IMR-90 (cell line): Measurements from ENCODE around the gene EFHC1. TPM values are rescaled to one million over a fixed set of nuclear protein-coding genes. Genes with fewer than 3 reads are reported as not detected.

ENCODE experiments used
- ATAC-seq: fragments of 200-7000 bp; cut with Tn5 transposase; 2 replicates; pipeline ENCODE4 v1.9.1; 2020; ENCODE audit warnings: low read depth, mild to moderate bottlenecking, moderate library complexity
- BruUV-seq: library from RNA; stranded (reverse); fragments of 400-500 nt; replicated peaks from 2 replicates; lab custom pipeline; 2021; lab: Mats Ljungman, UMichigan
- CTCF ChIA-PET: fragments of 300-600 bp; formaldehyde crosslinking; extraction: SDS; loops from one replicate; lab custom pipeline; 2021; ENCODE audit warnings: antibody characterized with exemption; lab: Yijun Ruan, JAX
- POLR2A ChIA-PET: fragments of 300-600 bp; sonication (Branson Sonifier 250); formaldehyde crosslinking; loops from one replicate; lab custom pipeline; 2022; ENCODE audit warnings: antibody characterized with exemption; ENCODE audit not compliant: unreplicated experiment; lab: Charles Lee
- DNase-seq: peaks from one replicate; pipeline ENCODE4 v3.0.0; 2013
- H2AFZ ChIP-seq: replicated peaks from 2 replicates; pipeline ENCODE3; 2013; ENCODE audit warnings: low read length, mild to moderate bottlenecking; ENCODE audit not compliant: poor library complexity
- H2AK5ac ChIP-seq: 2 replicates; pipeline ENCODE4 v1.6.1; 2013; ENCODE audit warnings: low read depth, low read length, inconsistent platforms
- H2AK9ac ChIP-seq: replicated peaks from 2 replicates; pipeline ENCODE3; 2013; ENCODE audit warnings: mild to moderate bottlenecking, low read depth, low read length, moderate library complexity; ENCODE audit not compliant: poor library complexity
- H2BK120ac ChIP-seq: 2 replicates; pipeline ENCODE4 v1.6.1; 2013; ENCODE audit warnings: low read depth, low read length, inconsistent platforms
- H2BK15ac ChIP-seq: 3 replicates; pipeline ENCODE4 v1.6.1; 2013; ENCODE audit warnings: low read depth, low read length, inconsistent platforms
- H2BK20ac ChIP-seq: 2 replicates; pipeline ENCODE4 v1.6.1; 2013; ENCODE audit warnings: low read depth, mild to moderate bottlenecking, inconsistent platforms, low read length, moderate library complexity
- H2BK5ac ChIP-seq: 2 replicates; pipeline ENCODE4 v1.6.1; 2013; ENCODE audit warnings: mild to moderate bottlenecking, low read depth, low read length, inconsistent platforms; ENCODE audit not compliant: poor library complexity, severe bottlenecking
- H3K14ac ChIP-seq: replicated peaks from 2 replicates; pipeline ENCODE4 v1.6.1; 2013; ENCODE audit warnings: low read depth, low read length, inconsistent platforms
- H3K18ac ChIP-seq: 2 replicates; pipeline ENCODE4 v1.6.1; 2013; ENCODE audit warnings: low read depth, low read length, control low read depth
- H3K23ac ChIP-seq: 2 replicates; pipeline ENCODE4 v1.6.1; 2013; ENCODE audit warnings: low read depth, low read length, inconsistent platforms
- H3K27ac ChIP-seq: 2 replicates; pipeline ENCODE4 v1.5.1; 2013; ENCODE audit warnings: mild to moderate bottlenecking, control low read depth, low read length; ENCODE audit not compliant: insufficient read depth
- H3K27me3 ChIP-seq: 2 replicates; pipeline ENCODE4 v1.6.1; 2013; ENCODE audit warnings: low read length; ENCODE audit not compliant: control insufficient read depth, insufficient read depth
- H3K36me3 ChIP-seq: 2 replicates; pipeline ENCODE4 v1.6.1; 2013; ENCODE audit warnings: low read length, mixed read lengths; ENCODE audit not compliant: control insufficient read depth, insufficient read depth
- H3K4ac ChIP-seq: 2 replicates; pipeline ENCODE4 v1.6.1; 2013; ENCODE audit warnings: low read depth, low read length, inconsistent platforms
- H3K4me1 ChIP-seq: 2 replicates; pipeline ENCODE4 v1.6.1; 2013; ENCODE audit warnings: low read length, mixed read lengths; ENCODE audit not compliant: control insufficient read depth, insufficient read depth
- H3K4me2 ChIP-seq: 2 replicates; pipeline ENCODE4 v1.6.1; 2013; ENCODE audit warnings: low read depth, mild to moderate bottlenecking, control low read depth, low read length, moderate library complexity
- H3K4me3 ChIP-seq: 2 replicates; pipeline ENCODE4 v1.5.1; 2013; ENCODE audit warnings: low read depth, mild to moderate bottlenecking, control low read depth, low read length, moderate library complexity; ENCODE audit not compliant: insufficient read depth
- H3K56ac ChIP-seq: 2 replicates; pipeline ENCODE4 v1.6.1; 2013; ENCODE audit warnings: low read length, inconsistent platforms; ENCODE audit not compliant: insufficient read depth; ENCODE audit errors: extremely low read depth
- H3K79me1 ChIP-seq, 2 experiments: 2 replicates each; pipeline ENCODE4 v1.6.1; 2013; ENCODE audit warnings: low read length in 2 of 2, inconsistent platforms in 1 of 2, low read depth in 1 of 2
- H3K9ac ChIP-seq: 2 replicates; pipeline ENCODE4 v1.6.1; 2013; ENCODE audit warnings: low read depth, low read length, control low read depth
- H3K9me1 ChIP-seq: 2 replicates; pipeline ENCODE4 v1.6.1; 2013; ENCODE audit warnings: low read length, inconsistent platforms; ENCODE audit not compliant: insufficient read depth
- H3K9me3 ChIP-seq: 2 replicates; pipeline ENCODE4 v1.6.1; 2013; ENCODE audit warnings: low read length; ENCODE audit not compliant: control insufficient read depth, insufficient read depth
- H4K20me1 ChIP-seq: 2 replicates; pipeline ENCODE4 v1.6.1; 2013; ENCODE audit warnings: low read length, inconsistent platforms; ENCODE audit not compliant: insufficient read depth
- H4K5ac ChIP-seq: 2 replicates; pipeline ENCODE4 v1.6.1; 2013; ENCODE audit warnings: mild to moderate bottlenecking, low read depth, low read length, control low read depth
- H4K8ac ChIP-seq, 2 experiments: 2 replicates each; pipeline ENCODE4 v1.6.1; 2013; ENCODE audit warnings: low read depth in 2 of 2, low read length in 2 of 2, control low read depth in 1 of 2, inconsistent platforms in 1 of 2
- H4K91ac ChIP-seq: 2 replicates; pipeline ENCODE4 v1.6.1; 2013; ENCODE audit warnings: low read depth, low read length, inconsistent platforms; ENCODE audit not compliant: insufficient read depth
- FOS ChIP-seq: fragments of 150-350 bp; IDR thresholded peaks from 2 replicates; pipeline ENCODE4 v1.6.1; 2016; ENCODE audit warnings: low read depth, low read length
- MAZ ChIP-seq: IDR thresholded peaks from 2 replicates; pipeline ENCODE4 v1.6.1; 2012; ENCODE audit warnings: low read depth, mild to moderate bottlenecking, low read length, improper control_type of control experiment, moderate library complexity, borderline replicate concordance
- NFE2L2 ChIP-seq: fragments of 150-350 bp; IDR thresholded peaks from 2 replicates; pipeline ENCODE4 v1.6.1; 2016; ENCODE audit warnings: low read depth, mild to moderate bottlenecking, low read length
- WGBS, 2 experiments: methylation state at CpG; one replicate each; pipeline versions ENCODE4 v1.1.5 to v1.1.7; 2013; ENCODE audit warnings: missing lambda C conversion rate in 2 of 2; ENCODE audit not compliant: insufficient read length in 1 of 2; ENCODE audit errors: extremely low coverage in 2 of 2; 5-methylcytosine and 5-hydroxymethylcytosine counted together
- dilution Hi-C: fragments of 300-500 bp; cut with HindIII; formaldehyde crosslinking; loops from one replicate; pipeline ENCODE4 v1.14.3; 2018; ENCODE audit warnings: low sequenced_read_pairs; ENCODE audit not compliant: unreplicated experiment
- in situ Hi-C: fragments of 300-500 bp; cut with MboI; formaldehyde crosslinking; loops from 3 replicates; pipeline ENCODE4 v1.14.3; 2019; ENCODE audit warnings: low sequenced_read_pairs, inconsistent platforms, mixed read lengths
- intact Hi-C: fragments of 100-400 bp; cut with micrococcal nuclease; formaldehyde crosslinking; loops from 2 replicates; pipeline ENCODE4 v1.10.0; 2022
- polyA plus RNA-seq, 3 experiments: library from polyadenylated mRNA; depleted of rRNA; stranded (reverse); fragments of >200 nt; gene quantifications; 2 replicates each; pipeline ENCODE4 v1.2.3, GENCODE V29; 2012; ENCODE audit warnings: low replicate concordance in 1 of 3
- total RNA-seq: library from RNA; depleted of rRNA; stranded (reverse); fragments of >200 nt; gene quantifications from 2 replicates; pipeline ENCODE4 v1.2.3, GENCODE V29; 2012

EFHC1 gene
- total and polyA plus RNA-seq, 2 of the 4 experiments (the other 2 are of a cell fraction), result 14.0 to 23.0 TPM

DNA sequence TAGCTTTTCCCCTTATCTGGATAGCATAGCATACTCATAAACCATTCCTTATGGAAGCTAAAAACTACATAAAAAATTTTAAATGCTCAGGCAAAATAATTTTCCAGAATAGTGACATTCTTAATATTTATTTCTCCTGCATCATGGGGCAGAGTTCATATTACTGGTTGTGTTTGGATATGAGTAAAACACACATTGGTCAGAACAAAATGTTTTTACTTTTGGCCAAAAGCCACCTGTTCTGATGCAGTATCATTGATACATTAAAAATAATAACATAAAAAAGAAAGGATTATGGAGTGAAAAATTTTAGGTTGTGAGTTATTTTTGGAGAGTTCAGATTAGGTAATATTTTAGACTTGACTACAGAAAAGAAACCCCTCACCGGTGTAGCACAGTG lies 123.1 kb downstream of the EFHC1 start:
- Histone ChIP-seq H4K5ac (peak overlapping the region; percentile 50; the same call in 1 of the 2 replicates), H3K4me2 (peak overlapping the region; percentile 75; the same call in 1 of the 2 replicates), H4K8ac (peak overlapping the region; percentile 45 to 94; a peak in 3 of 4 replicates), H3K4me3 (no peak overlapping the region), H4K20me1 (peaks cover 23% of the 10 kb centered on the region), H3K4ac (peak overlapping the region; percentile 98; the same call in 1 of the 2 replicates), H3K18ac (peak overlapping the region; percentile 96; the same call in 1 of the 2 replicates), H3K36me3 (peaks cover 8% of the 10 kb centered on the region; the same call in 1 of the 2 replicates), H2AFZ (no peak overlapping the region), H4K91ac (peak overlapping the region; percentile 90), H3K23ac (peak overlapping the region; percentile 97; the same call in 1 of the 2 replicates), H3K9me3 (no peaks in the 10 kb centered on the region), H2AK9ac (no peak overlapping the region), H3K9me1 (peaks cover 53% of the 10 kb centered on the region), H3K14ac (peak overlapping the region; percentile 97), H3K79me1 (peaks cover 33 to 87% of the 10 kb centered on the region in 2 experiments; a peak in 3 of 4 replicates), H2BK5ac (peak overlapping the region; percentile 97), H2BK20ac (peak overlapping the region; percentile 96; the same call in 1 of the 2 replicates), H3K9ac (peak overlapping the region; percentile 48; the same call in 1 of the 2 replicates), H3K56ac (peak overlapping the region; percentile 81; the same call in 1 of the 2 replicates), H2BK120ac (peak overlapping the region; percentile 97), H2AK5ac (no peak overlapping the region), H3K27ac (no peak overlapping the region; the same call in 1 of the 2 replicates), H3K27me3 (no peaks in the 10 kb centered on the region), H2BK15ac (peak overlapping the region; percentile 48; the same call in 1 of the 3 replicates), H3K4me1 (peaks cover 67% of the 10 kb centered on the region)
- BruUV-seq, result no TSS peak
- TF ChIP-seq FOS, result no peak
- TF ChIP-seq MAZ, result no peak
- TF ChIP-seq NFE2L2, result no peak
- in situ Hi-C loops, result no loop called here
- dilution Hi-C loops, result no loop called here
- CTCF ChIA-PET, result no interaction called here
- intact Hi-C loops, result no loop called here
- DNase-seq, result peak; percentile 68
- WGBS, 2 experiments, result no CpG with 5 or more reads among the region's 1 CpG
- POLR2A ChIA-PET, result no interaction called here
- no peak for ATAC-seq
